CD4-positive, alpha-beta T cell treated with Interleukin-10 for 1 hour (primary cell): ENCODE results near the gene SLC7A10.

Experiments
- DNase-seq: peaks from one replicate; pipeline ENCODE4 v3.0.0-alpha.2; 2020

The SLC7A10 gene

DNA sequence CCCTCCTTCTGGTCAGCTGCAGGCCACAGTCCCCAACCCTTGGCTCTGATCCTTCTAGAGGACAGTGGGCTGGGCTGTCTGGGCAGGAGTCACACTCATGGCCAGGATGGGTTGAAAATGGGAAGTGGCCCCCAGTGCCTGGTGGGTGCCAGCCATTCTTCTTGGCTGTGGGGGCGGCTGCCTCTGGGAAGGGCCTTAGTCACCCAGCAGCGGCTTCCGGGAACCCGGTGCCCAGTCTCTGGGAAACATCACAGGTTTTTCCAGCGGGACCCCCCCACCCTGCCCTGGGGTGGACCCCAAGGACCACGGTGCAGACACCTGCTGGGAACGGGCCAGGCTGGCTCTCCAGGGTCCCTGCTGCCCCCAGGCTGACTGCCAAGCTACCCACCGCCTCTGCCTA lies 27.3 kb upstream of the SLC7A10 start:
- DNase-seq, result no peak

DNA sequence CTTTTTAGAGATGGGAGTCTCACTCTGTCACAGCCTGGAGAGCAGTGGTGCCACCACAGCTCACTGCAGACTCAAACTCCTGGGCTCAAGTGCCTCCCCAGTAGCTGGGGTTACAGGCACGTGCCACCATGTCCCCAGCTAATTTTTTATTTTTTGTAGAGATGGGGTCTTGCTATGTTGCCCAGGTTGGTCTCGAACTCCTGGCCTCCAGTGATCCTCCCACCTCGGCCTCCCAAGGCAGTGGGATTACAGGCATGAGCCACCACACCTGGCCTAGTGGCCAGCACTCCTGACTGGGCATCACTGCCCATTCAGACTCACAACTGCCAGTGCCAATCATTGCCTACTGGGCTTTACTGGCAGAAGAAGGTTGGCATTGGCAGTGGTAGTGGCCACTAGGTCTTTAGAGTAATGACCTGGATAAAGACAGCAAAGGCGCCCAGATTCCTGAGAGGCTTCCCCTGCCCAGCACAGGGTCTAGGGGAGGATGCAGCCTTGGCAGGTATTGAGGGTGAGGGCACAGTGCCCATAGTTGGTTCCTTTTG lies 26.8 kb upstream of the SLC7A10 start:
- DNase-seq, result no peak

DNA sequence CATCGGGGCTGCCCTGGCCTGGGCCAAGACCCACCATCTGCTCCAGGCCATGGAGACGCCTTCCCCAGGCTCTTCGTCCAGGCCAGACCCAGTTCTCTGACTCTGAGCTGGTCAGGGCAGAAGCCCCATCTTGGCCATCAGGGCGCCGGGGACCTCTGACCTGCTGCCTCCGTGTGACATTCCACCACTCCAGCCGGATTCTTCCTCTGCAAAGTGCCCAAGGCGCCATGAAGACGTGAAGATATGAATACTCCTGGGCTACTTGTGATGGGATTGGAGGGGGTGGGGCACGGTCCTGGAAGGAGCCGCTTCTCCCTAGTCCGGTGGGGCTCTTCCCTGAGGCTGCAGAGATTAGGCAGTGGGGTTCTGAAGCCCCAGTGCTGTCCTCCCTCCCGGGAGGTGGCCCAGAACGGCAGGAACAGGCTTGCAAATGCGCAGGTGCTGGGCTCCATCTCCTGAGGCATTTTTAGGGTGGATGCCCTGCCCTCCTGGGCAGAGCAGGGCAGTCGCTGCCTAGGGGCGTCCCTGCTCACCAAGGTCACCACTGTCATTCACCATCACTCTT lies 26.0 kb upstream of the SLC7A10 start:
- no peak for DNase-seq

DNA sequence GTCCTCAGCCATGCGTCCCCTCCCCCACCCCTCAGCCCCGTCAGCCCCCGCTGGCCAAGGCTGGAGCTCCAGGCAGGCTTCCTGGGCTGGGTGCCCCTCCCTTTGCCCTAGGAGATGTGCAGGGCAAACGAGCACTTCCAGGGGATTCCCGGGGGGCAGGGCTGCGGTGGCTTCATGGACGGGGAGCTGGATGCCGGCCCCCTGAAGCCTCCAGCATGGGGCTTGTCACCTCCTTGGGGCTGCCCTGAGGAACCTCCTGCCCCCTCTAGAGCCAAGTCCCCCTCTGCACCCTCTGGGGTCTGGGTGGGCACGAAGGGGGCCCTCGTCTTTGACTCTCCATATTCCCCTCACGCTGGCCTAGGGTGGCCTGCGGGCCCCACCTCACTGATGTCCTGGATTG lies 25.4 kb upstream of the SLC7A10 start:
- no peak for DNase-seq

- DNase-seq, result no peak
Observed at GRCh38 chr19:33250500-33250899, 24.9 kb upstream of the SLC7A10 start.

GRCh38 chr19:33249740-33250366 lies 24.2 kb upstream of the SLC7A10 start:
- DNase-seq, result no peak

DNA sequence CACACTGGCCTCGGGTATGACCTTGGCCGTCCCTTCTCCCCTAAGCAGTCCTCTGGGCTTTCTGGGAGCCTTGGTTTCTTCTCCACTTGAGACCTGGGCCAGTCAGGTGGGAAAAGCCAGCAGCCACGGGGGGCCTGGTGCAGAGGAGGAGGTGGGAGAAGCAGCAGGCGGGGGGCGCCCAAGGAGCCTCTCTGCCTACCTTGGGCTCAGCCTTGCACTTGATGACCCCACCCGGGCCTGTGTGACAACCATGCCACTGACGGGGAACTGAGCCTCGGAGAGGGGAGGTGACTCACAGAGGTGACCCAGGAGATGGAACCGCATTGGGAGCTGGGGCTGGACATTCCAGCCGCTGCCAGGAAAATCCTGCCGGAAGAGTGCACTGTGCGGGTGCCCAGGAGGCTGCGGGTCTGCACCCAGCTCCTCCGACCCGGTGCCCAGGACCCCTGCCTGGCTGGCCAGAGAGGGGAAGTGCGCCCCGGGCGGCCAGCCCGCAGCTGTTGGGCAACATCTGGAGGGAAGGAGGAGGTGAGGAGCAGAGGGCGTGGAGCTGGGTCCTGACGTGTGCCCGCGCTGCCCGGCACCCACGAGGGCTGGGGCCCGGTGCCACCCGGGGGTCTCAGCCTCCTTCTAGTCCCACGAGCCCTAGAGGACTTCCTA lies 23.4 kb upstream of the SLC7A10 start:
- DNase-seq, result no peak

DNA sequence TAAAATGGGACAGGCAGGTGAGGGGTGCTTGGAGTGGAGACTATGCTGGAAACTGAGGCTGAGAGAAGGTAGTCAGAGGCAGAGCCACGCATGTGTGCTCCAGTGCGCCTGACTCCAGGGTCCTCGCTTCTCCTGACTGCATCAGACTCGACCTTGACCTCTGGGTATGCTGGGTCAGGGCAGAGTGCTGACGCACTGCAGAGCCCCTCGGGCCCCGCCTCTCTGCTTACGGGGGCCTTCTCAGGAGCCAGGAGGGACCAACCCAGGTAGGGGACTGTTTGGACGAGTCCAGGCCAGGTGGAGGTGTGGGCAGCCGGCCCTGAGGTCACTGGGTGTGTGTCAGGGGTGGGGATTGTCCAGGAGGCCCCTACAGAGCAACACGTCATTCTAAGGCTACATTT lies 22.9 kb upstream of the SLC7A10 start:
- no peak for DNase-seq

GRCh38 chr19:33248104-33248503 lies 22.5 kb upstream of the SLC7A10 start:
- DNase-seq, result no peak

GRCh38 chr19:33247441-33247819 lies 21.8 kb upstream of the SLC7A10 start:
- no peak for DNase-seq

- DNase-seq, result no peak
Observed at GRCh38 chr19:33246709-33247440, 21.2 kb upstream of the SLC7A10 start.

GRCh38 chr19:33245948-33246708 lies 20.5 kb upstream of the SLC7A10 start:
- DNase-seq, result no peak

GRCh38 chr19:33242911-33243310 lies 17.3 kb upstream of the SLC7A10 start:
- no peak for DNase-seq

DNA sequence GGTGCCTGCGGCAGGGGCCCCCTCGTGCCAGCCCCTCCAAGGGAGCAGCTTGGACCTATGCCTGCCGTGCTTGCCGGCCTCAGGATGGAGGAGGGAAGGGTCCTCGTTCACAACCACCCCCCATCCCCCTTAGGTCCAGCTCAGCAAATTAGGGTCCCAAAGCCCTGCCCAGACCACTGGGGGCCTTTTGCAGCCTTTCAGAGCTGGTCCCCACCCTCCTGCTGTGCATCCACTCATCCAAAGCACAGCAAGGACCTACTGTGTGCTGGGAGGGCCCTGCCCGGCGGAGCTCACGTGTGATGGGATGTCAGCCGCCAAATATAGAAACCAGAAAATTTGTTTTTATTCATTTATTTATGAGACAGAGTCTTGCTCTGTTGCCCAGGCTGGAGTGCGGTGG lies 16.5 kb upstream of the SLC7A10 start:
- DNase-seq, result no peak

DNA sequence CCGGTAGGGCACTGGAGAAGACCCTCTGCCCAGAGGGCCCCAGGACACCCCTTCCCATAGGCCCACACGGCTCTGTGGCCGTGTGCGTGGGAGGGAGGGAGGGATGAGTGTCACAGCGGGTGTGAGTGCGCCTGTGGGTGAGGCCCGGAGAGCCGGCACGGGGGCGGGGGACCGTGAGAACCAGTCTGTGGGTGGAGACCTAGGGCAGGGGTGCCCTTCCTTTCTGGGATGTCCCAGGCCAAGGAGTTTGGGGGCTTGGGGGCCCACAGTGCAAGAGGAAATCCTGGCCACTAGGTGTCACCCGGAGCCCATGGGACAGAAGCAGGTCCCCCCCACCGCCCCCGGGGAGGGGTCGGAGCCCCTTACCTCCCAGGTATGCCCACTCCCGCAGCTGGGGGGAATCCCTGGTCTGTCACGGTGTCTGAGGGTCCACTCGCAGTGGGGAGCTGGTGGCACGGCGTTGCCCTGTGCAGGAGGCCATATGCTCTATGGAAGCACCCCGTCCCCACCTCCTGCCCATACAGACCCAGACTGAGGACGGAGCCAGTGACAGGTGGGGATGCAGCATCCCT lies 16.0 kb upstream of the SLC7A10 start:
- peak; percentile 60 for DNase-seq

DNA sequence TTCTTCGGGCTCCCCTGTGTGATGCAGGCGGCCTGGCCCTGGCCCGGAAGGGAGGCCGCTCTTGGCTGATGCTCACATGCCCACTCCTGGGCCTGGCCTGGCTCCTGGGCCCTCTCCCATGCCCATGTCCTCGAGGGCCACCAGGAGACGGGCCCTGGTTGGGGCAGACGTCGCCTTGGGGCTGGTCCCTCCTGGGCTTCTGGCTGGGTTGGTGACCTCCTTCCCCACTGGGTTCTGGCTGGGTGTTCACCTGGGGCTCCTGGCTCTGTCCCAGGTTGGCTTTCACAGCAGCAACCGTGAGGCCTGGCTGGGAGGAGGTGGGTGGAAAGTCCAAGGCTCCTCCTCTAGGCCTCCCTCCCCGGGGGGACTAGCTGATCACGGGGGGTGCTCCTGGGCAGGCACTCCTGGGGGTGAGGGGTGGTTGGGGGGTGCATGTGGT lies 15.5 kb upstream of the SLC7A10 start:
- no peak for DNase-seq

GRCh38 chr19:33240181-33240771 lies 14.6 kb upstream of the SLC7A10 start:
- DNase-seq, result no peak

GRCh38 chr19:33239223-33239975 lies 13.7 kb upstream of the SLC7A10 start:
- DNase-seq, result no peak

DNA sequence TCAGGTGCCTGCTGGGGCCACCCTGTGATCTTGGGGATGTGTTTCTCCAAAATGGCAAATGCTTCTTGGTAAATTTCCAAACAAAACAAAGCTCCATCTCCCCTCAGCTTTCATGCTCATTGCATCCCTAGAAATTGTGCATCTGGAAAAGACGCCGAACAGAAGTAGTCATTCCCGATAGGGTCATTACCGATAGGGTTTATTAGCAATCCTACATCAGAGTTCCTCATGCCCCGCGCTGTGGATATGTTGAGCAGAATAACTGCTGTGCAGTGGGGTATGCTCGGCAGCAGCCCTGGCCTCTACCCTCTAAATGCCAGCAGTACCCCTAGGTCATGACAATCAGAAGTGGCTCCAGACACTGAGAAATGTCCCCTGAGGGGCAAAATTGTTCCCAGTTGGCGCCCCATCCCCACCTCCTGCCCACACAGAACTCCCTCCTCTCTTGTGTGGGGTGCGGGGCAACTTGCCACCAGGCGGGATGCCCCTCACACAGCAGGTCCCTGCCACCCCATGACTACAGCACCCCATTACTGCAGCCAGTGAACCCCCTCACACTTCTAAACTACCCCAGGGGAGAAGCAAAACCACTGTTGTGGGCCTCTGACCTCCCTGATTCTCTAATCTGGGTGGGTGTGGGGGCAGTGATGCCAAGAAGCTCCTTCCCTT lies 13.0 kb upstream of the SLC7A10 start:
- DNase-seq, result no peak

DNA sequence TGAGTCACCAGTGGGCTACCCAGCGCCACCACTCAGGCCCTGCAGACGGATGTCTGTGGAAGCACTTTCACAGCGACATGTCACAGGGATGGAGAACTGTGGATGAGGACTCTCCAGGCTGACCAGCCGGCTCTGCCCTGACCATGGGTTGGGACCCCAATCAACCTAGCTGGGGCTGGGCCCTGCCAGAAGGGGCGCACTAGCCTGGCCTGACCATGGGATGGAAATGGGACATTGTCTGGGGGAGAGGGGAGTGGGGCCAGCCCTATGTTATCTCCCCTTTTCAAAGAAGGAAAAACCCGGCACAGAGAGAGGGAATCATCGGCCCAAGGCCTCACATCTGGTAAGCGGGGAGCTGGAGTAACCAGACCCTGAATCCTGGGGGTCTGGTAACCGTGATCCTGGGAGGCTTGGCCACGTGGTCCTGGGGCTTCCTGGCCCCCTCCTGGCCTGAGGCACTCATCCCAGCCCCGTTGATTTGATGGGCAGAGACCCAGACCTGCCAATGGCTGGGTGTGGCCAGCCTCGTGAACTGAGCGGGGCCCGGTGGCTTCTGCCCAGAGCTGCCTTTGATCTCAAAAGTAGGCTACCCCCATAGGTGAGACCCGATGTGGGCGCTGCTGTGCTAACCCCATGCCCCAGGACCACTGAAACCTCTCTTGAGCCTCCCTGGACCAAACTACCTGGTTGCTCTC lies 11.2 kb upstream of the SLC7A10 start:
- no peak for DNase-seq
